Ovary (tissue), 3 donors: ENCODE measurements around the gene LRP1.

Source experiments
- CTCF ChIP-seq, 3 donors: fragments of 450-650 bp in 2 of 3; fragments of 200-600 bp in 1 of 3; IDR thresholded peaks; one replicate each; pipeline versions ENCODE4 v1.5.1 to v1.8.0; 2016 to 2022; ENCODE audit warnings: antibody characterized with exemption in 3 of 3, mild to moderate bottlenecking in 1 of 3
- EP300 ChIP-seq: sonication (generic); formaldehyde crosslinking; IDR thresholded peaks from one replicate; pipeline ENCODE4 v1.6.1; 2017; ENCODE audit warnings: antibody characterized with exemption
- POLR2A ChIP-seq: fragments of 450-650 bp; IDR thresholded peaks from one replicate; pipeline ENCODE4 v1.6.1; 2017; ENCODE audit warnings: antibody characterized with exemption, mild to moderate bottlenecking, moderate library complexity
- donor health status: DM: no; HTN: no; CAD: no.

DNA sequence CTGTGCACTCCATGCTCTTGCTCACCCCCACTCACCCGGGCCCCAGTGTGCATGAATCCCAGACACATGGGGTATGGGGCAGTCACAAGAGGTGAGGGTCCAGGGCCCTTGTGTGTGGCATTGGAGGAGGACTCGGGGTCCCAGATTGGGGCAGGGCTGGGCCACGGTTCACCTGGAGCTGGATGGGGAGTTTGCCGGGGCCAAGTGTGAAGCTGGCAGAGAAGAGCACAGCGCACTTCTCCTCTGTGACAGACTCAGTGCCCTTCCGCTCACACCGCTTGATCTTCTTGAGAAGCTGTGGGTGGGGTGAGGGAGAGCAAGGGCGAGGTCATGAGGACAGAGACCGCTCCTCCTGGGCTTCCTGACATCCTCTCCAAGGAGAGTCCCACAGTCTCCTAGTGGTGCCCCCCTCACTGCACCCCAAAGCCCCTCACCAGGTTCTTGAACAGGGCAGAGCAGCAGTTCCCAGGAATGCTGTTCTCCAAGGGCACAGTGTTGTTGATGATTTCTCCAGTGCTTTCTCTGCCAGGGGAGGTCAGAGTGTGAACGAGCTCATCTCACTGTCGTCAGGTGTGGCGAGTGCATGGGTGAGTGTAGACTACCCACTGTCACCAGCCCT is 23.9 kb upstream of the LRP1 start:
- no peak for TF ChIP-seq CTCF (IDR thresholded peaks at IDR 0.05)
- TF ChIP-seq POLR2A, result no peak
- no peak for TF ChIP-seq EP300
